Stimulated activated CD4-positive, alpha-beta T cell treated with anti-CD3 and anti-CD28 coated beads, Interleukin-1b, Interleukin-23, amount 100 ng/mL, for 48 hours (primary cell): ENCODE measurements around the gene CDC45.
"Not testable (repeated sequence)": the region's sequence is repeated elsewhere in the genome, so short reads cannot be mapped to it uniquely, and the experiment has no call there.

Experiments used
- DNase-seq: peaks from one replicate; pipeline ENCODE4 v3.0.0-alpha.2; 2020

Gene CDC45

GRCh38 chr22:19479355-19480172 lies at the start of gene CDC45:
Gene CDC45, plus strand, starts transcription at chr22:19479920. Its CDS starts 49 bp downstream, at chr22:19479969.
- peak; percentile 95 for DNase-seq

- peak; percentile 43 for DNase-seq
Observed at GRCh38 chr22:19429950-19430889, 49.5 kb upstream of the CDC45 start.

GRCh38 chr22:19430890-19431541 lies 48.7 kb upstream of the CDC45 start:
- no peak for DNase-seq

- DNase-seq = peak; percentile 86
Observed at GRCh38 chr22:19431649-19432132, 48.0 kb upstream of the CDC45 start, which contains the start of gene HIRA. Gene HIRA, minus strand, starts transcription at chr22:19431733. Its CDS starts 257 bp downstream, at chr22:19431476.

DNA sequence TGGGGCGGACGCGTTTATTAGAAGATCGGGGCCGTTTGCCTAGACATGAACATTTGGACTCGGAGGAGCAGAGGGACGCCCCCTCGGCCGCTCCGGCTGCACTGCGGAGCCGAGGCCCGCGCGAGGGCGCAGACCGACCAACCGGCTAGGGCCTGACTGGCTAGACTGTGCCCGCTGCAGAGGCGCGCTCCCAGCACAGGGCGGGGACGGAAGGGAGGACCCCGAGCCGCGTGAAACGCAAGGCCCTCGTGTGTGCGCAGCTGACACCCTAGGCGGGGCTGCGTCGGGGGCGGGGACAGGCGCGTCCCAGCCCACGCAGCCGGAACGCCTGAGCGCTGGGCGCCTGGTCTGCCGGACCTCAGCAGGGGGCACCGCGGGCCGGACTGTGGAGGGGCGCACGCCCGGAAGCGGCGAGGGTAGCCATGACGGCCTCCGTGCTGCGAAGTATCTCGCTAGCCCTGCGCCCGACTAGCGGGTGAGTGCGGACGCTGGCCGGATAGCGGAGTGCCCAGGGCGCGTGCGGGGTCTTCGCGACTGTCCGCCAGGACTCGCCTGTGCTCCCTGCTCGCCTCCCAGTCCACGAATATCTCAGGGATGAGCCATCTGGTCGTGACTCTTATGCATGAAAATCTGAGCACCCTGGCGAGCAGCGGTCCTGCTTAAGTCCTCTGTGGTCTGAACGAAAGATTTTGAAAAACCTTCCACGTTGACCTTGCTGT lies 47.4 kb upstream of the CDC45 start, which contains the start of gene MRPL40:
TSS of gene MRPL40 (plus strand) at position 413 of the 719 bp plus-strand sequence. CDS start at position 423, 10 bp downstream.
- DNase-seq = peak; percentile 92

- no peak for DNase-seq
Observed at GRCh38 chr22:19434401-19434800, 45.3 kb upstream of the CDC45 start.

DNA sequence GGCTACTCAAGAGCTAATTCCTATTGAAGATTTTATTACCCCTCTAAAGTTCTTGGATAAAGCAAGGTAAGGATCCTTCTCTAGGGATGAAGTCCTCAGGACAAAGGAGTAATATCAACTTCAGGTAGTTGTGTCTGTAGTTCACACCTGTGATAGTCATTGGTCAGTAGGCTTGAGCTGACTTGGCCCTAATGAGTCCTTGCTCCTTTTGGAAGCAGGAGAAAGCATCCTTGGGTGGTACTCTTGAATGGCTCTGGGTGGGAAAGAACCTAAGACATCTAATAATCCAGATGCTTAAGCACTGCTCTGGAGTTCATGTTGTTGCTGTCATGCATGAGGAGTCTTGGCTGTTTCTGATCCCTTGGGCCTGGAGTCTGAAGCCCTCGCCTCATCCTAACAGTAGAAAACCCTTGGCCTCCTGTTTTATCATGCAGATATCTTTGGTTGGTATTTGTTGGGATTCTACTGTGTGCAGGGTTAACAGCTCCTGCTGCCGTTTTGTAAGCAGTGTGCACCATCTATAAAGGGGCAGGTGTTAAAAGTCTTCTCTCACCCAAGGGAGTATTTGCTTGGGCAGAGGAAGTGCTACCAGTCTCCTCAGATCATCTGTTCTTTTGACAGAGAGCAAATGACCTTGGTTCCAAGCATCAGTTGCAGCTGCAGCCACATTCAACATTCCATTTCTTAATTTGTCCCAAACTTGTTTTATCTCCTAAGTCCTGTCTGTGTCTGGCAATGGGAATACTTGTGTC lies 44.7 kb upstream of the CDC45 start:
- no peak for DNase-seq

GRCh38 chr22:19436444-19437161 lies 43.1 kb upstream of the CDC45 start:
- not testable (repeated sequence) for DNase-seq

DNA sequence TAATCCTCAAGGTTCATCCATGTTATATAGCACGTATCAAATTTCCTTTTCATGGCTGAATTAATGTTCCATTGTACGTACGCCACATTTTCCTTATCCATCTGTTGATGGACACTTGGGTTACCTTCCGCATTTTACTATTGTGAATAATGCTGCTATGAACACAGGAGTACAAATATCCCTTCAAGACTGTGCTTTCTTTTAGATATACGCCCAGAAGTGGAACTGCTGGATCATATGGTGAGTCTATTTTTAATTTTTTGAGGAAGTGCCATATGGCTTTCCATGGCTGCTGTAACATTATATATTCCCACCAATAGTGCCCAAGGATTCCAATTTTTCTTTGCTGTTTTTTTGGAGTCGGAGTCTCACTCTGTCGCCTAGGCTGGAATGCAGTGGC lies 41.4 kb upstream of the CDC45 start:
- DNase-seq = no peak

- no peak for DNase-seq
Observed at GRCh38 chr22:19440411-19441195, 39.1 kb upstream of the CDC45 start.

GRCh38 chr22:19442166-19442565 lies 37.6 kb upstream of the CDC45 start:
- DNase-seq = no peak

DNA sequence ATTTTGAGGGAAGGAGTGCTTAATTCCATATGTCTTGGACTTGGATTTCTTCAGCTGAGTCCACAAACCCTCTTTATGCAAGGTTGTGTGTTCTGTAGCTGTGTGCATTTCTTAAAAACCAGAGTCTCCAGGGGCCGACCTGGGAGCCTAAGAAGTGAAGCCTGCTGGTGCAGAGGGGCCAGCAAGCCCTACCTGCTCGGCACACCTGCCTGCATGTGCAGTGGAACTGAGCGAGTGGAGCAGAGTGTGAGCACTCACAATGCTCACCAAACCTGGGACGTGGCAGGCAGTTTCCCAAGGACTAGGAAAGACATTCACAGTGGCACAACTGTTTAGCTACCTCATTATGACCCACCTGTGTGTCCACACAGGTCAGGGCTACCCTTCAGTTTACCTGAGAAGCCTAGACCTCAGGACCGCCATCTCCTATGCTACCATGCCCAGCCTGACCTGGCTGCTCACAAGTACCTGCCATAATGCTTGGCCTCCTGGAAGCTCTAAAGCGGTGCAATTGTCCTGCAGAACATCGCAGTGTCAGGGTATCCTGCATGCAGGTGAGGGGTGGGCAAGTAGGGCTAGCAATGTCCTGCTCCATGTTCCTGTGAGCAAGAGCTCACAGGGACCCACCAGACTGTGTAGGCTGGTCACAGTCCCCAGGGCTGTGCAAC lies 36.0 kb upstream of the CDC45 start:
- no peak for DNase-seq

DNA sequence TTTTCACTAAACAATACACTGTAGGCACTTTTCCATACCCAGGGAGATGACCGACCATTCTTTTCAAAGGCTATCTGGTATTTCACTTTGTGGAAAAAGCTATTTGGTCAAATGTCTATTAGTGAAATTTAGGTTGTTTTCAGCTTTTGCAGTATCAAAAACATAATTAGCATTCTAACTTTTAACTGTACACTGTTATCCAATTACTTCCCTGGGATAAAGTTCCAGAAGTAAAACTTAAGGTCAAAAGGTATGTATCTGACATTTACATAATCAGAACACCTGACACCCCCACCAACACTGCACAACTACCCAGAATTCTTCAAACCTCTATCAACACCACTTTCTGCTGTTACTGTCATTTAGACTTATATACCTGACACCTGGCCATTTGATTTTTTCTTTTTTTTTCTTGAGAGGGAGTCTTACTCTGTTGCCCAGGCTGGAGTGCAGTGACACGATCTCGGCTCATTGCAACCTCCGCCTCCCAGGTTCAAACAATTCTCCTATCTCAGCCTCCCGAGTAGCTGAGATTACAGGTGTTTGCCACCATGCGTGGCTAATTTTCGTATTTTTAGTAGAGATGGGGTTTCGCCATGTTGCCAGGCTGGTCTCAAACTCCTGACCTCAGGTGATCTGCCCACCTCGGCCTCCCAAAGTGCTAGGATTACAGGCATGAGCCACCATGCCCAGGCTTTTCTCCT lies 34.3 kb upstream of the CDC45 start:
- DNase-seq = not testable (repeated sequence)

DNA sequence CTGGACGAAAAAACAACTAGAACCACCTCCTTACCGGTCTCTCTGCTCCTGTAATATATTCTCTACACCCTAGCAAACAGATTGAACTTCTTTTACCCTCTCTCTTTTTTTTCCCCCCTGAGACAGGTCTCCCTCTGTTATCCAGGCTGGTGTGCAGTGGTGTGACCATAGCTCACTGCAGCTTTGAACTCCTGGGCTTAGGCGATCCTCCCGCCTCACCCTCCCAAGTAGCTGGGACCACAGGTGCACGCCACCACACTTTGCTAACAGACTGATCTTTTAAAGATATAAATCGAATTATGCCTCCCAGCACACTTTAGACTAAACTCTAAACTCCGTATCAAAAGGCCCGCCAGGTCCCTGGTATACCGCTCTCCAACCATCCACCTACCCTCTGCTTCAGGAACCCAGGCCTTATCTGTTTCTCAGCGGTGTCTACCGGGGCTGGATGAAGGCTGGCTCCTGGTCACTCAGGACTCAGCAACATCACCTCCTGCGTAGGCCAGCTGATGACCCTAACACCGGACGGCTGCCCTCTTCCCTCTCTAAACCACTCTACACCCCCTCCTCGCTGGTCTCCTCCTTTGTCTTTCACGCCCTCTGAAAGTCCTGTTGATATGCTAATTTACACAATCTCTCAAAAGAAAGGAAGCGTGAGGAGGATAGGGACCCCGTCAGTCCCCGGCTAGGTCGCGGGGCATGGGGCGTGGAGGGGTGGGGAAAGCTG lies 33.0 kb upstream of the CDC45 start:
- no peak for DNase-seq

GRCh38 chr22:19447330-19448075 lies 32.2 kb upstream of the CDC45 start, which contains the start of gene C22orf39:
Gene C22orf39, minus strand, starts transcription at chr22:19447711. Its CDS starts 23 bp downstream, at chr22:19447688.
- peak; percentile 88 for DNase-seq

- no peak for DNase-seq
Observed at GRCh38 chr22:19448076-19448607, 31.6 kb upstream of the CDC45 start.
